NT2/D1 (cell line): ENCODE results near the gene DBNDD2.

Source experiments
- DNase-seq: peaks from one replicate; pipeline ENCODE4 v3.0.0-alpha.2; 2011; ENCODE audit warnings: low read depth, low spot score
- H3K27me3 ChIP-seq: 2 replicates; pipeline ENCODE4 v1.6.0; 2011; ENCODE audit warnings: mild to moderate bottlenecking; ENCODE audit not compliant: insufficient read length, insufficient read depth
- H3K36me3 ChIP-seq: 2 replicates; pipeline ENCODE4 v1.6.1; 2011; ENCODE audit warnings: mild to moderate bottlenecking, low read length, mixed read lengths; ENCODE audit not compliant: insufficient read depth, insufficient read length
- H3K4me1 ChIP-seq: 2 replicates; pipeline ENCODE4 v1.5.1; 2011; ENCODE audit not compliant: insufficient read depth, insufficient read length
- H3K4me3 ChIP-seq: 2 replicates; pipeline ENCODE4 v1.5.1; 2011; ENCODE audit warnings: low read depth; ENCODE audit not compliant: insufficient read length
- H3K9ac ChIP-seq: 2 replicates; pipeline ENCODE4 v1.6.0; 2011; ENCODE audit warnings: low read depth; ENCODE audit not compliant: insufficient read length
- H3K9me3 ChIP-seq: 2 replicates; pipeline ENCODE4 v1.5.1; 2011; ENCODE audit warnings: mild to moderate bottlenecking, low read length; ENCODE audit not compliant: insufficient read depth
- SUZ12 ChIP-seq: IDR thresholded peaks from 2 replicates; pipeline ENCODE4 v1.6.1; 2011; ENCODE audit not compliant: insufficient read length, insufficient read depth; ENCODE audit errors: extremely low read depth
- YY1 ChIP-seq: IDR thresholded peaks from 2 replicates; pipeline ENCODE4 v1.6.1; 2011; ENCODE audit not compliant: insufficient read length, insufficient read depth
- ZNF274 ChIP-seq: IDR thresholded peaks from 2 replicates; pipeline ENCODE4 v1.6.1; 2011; ENCODE audit warnings: mild to moderate bottlenecking, low read depth, low read length

DBNDD2 gene

GRCh38 chr20:45390931-45391330 is 17.2 kb upstream of the DBNDD2 start:
- H3K4me3 ChIP-seq, result no peak overlapping the region
- H3K4me1 ChIP-seq, result no peaks in the 10 kb centered on the region
- no peak for DNase-seq
- TF ChIP-seq SUZ12 (no peak), YY1 (no peak), ZNF274 (no peak)
- H3K36me3 ChIP-seq, result no peaks in the 10 kb centered on the region
- no peak overlapping the region for H3K9ac ChIP-seq
- H3K9me3 ChIP-seq, result peaks cover 4% of the 10 kb centered on the region; the same call in 1 of the 2 replicates
- H3K27me3 ChIP-seq, result no peaks in the 10 kb centered on the region

- Histone ChIP-seq H3K9ac (no peak overlapping the region), H3K4me1 (no peaks in the 10 kb centered on the region), H3K9me3 (peaks cover 4% of the 10 kb centered on the region; the same call in 1 of the 2 replicates), H3K4me3 (no peak overlapping the region), H3K36me3 (no peaks in the 10 kb centered on the region), H3K27me3 (no peaks in the 10 kb centered on the region)
- TF ChIP-seq YY1 (no peak), SUZ12 (no peak), ZNF274 (no peak)
- DNase-seq, result no peak
Measured at GRCh38 chr20:45391559-45391958, 16.5 kb upstream of the DBNDD2 start.

- Histone ChIP-seq H3K27me3 (no peaks in the 10 kb centered on the region), H3K36me3 (no peaks in the 10 kb centered on the region), H3K9ac (no peak overlapping the region), H3K4me1 (no peaks in the 10 kb centered on the region), H3K4me3 (no peak overlapping the region), H3K9me3 (0 out of 2 replicates have a peak, but pooled peaks cover 4% of the 10 kb centered on the region)
- DNase-seq, result no peak
- no peak for TF ChIP-seq YY1
- no peak for TF ChIP-seq SUZ12
- TF ChIP-seq ZNF274, result no peak
Measured at GRCh38 chr20:45392733-45393132, 15.4 kb upstream of the DBNDD2 start.

GRCh38 chr20:45394221-45395113 is 13.6 kb upstream of the DBNDD2 start:
- Histone ChIP-seq H3K9ac (no peak overlapping the region), H3K36me3 (no peaks in the 10 kb centered on the region), H3K4me1 (no peaks in the 10 kb centered on the region), H3K27me3 (no peaks in the 10 kb centered on the region), H3K4me3 (no peak overlapping the region), H3K9me3 (0 out of 2 replicates have a peak, but pooled peaks cover 14% of the 10 kb centered on the region)
- no peak for DNase-seq
- TF ChIP-seq SUZ12, result no peak
- no peak for TF ChIP-seq YY1
- TF ChIP-seq ZNF274, result no peak

GRCh38 chr20:45395114-45395415 is 13.0 kb upstream of the DBNDD2 start:
- TF ChIP-seq YY1 (no peak), SUZ12 (no peak), ZNF274 (no peak)
- no peaks in the 10 kb centered on the region for H3K4me1 ChIP-seq
- no peaks in the 10 kb centered on the region for H3K36me3 ChIP-seq
- no peak overlapping the region for H3K4me3 ChIP-seq
- H3K9me3 ChIP-seq, result peaks cover 20% of the 10 kb centered on the region; the same call in 1 of the 2 replicates
- DNase-seq, result no peak
- H3K9ac ChIP-seq, result no peak overlapping the region
- H3K27me3 ChIP-seq, result no peaks in the 10 kb centered on the region

GRCh38 chr20:45399018-45399417 is 9.1 kb upstream of the DBNDD2 start:
- no peaks in the 10 kb centered on the region for H3K4me1 ChIP-seq
- H3K27me3 ChIP-seq, result peaks cover 15% of the 10 kb centered on the region
- TF ChIP-seq YY1 (no peak), ZNF274 (no peak), SUZ12 (no peak)
- no peaks in the 10 kb centered on the region for H3K36me3 ChIP-seq
- no peak overlapping the region for H3K4me3 ChIP-seq
- no peak overlapping the region for H3K9ac ChIP-seq
- peaks cover 48% of the 10 kb centered on the region for H3K9me3 ChIP-seq
- DNase-seq, result no peak

GRCh38 chr20:45400346-45401031 is 7.6 kb upstream of the DBNDD2 start:
- no peak for DNase-seq
- Histone ChIP-seq H3K27me3 (peaks cover 29% of the 10 kb centered on the region), H3K9ac (no peak overlapping the region), H3K9me3 (peaks cover 45% of the 10 kb centered on the region), H3K4me1 (peaks cover under 1% of the 10 kb centered on the region), H3K36me3 (no peaks in the 10 kb centered on the region), H3K4me3 (no peak overlapping the region)
- TF ChIP-seq ZNF274 (no peak), SUZ12 (no peak)
